ENCODE results near the gene NR0B2.

GRCh38 chr1:26959270-26959669, 45.5 kb upstream of the NR0B2 start:
- TF ChIP-seq CTCF (IDR thresholded peaks at IDR 0.05; ENCODE audit: poor library complexity) (no peak), EZH2phosphoT487 (IDR thresholded peaks at IDR 0.05; ENCODE audit: low read depth, severe bottlenecking, unreplicated experiment) (peak; percentile 24), EZH2 (IDR thresholded peaks at IDR 0.05; ENCODE audit: borderline replicate concordance) (no peak)

Data from hepatocyte (in vitro differentiated cells).